ENCODE measurements around the gene SNX11.
"Not testable (repeated sequence)": the region's sequence is repeated elsewhere in the genome, so short reads cannot be mapped to it uniquely, and the experiment has no call there.

SNX11 gene, protein sequence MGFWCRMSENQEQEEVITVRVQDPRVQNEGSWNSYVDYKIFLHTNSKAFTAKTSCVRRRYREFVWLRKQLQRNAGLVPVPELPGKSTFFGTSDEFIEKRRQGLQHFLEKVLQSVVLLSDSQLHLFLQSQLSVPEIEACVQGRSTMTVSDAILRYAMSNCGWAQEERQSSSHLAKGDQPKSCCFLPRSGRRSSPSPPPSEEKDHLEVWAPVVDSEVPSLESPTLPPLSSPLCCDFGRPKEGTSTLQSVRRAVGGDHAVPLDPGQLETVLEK

DNA sequence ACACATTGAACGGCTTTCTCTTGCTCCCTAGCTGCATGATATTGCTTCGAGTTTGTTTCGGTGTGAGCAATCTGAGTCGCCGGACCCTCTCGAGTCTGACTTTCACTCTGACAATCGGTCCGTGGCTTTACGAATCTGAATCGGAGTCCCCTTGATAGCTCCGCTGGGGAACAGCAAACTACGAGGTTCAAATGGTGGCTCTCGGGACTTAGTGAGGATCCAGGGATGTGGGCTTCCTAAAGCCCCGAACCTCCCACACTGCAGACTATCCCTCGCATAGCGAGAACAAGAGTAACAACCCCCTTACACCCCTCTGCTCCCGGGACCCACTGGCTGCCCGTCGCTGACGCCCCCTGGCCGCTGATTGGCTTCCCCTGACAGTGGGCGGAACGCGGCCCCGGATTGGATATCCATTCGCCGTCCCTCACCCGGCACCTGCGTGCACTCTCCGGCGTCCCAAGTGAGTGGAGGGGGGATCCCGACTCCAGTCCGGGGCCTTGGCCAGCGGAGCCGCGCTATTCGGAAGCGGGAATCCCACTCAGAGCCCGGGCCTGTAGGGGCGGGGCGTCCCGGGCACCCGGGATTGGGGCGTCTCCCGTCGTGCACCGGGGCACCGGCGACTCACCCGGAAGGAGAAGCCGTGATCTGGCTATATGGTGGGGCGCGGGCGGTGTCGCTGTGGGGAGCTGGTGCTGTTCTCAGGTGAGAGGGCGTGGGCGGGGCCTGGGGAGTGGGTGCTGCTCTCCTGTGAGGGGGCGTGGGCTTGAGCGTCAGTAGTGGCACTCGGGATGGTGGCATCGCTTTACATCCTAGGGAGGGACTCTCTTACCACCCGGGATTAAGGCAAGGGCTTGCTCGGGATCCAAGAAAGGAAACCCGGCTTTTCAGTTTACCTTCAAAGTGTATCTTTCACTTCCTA lies at the start of gene SNX11:
SNX11 (plus strand) TSS at position 630 of the 919 bp plus-strand sequence. CDS start 4,278 bp downstream, outside the sequence.
- DNase-seq, result peak; percentile 67 to 99 (median 93)

DNA sequence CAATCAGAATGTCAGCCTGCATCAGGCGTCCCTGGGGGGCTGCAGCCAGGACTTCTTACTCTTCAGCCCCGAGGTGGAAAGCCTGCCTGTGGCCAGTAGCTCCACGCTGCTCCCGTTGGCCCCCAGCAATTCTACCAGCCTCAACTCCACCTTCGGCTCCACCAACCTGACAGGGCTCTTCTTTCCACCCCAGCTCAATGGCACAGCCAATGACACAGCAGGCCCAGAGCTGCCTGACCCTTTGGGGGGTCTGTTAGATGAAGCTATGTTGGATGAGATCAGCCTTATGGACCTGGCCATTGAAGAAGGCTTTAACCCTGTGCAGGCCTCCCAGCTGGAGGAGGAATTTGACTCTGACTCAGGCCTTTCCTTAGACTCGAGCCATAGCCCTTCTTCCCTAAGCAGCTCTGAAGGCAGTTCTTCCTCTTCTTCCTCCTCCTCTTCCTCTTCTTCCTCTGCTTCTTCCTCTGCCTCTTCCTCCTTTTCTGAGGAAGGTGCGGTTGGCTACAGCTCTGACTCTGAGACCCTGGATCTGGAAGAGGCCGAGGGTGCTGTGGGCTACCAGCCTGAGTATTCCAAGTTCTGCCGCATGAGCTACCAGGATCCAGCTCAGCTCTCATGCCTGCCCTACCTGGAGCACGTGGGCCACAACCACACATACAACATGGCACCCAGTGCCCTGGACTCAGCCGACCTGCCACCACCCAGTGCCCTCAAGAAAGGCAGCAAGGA lies 49.0 kb upstream of the SNX11 start:
- DNase-seq, result no peak

DNA sequence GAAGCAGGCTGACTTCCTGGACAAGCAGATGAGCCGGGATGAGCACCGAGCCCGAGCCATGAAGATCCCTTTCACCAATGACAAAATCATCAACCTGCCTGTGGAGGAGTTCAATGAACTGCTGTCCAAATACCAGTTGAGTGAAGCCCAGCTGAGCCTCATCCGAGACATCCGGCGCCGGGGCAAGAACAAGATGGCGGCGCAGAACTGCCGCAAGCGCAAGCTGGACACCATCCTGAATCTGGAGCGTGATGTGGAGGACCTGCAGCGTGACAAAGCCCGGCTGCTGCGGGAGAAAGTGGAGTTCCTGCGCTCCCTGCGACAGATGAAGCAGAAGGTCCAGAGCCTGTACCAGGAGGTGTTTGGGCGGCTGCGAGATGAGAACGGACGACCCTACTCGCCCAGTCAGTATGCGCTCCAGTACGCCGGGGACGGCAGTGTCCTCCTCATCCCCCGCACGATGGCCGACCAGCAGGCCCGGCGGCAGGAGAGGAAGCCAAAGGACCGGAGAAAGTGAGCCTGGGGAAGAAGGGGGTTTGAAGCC lies 48.4 kb upstream of the SNX11 start:
- DNase-seq, result no peak

DNA sequence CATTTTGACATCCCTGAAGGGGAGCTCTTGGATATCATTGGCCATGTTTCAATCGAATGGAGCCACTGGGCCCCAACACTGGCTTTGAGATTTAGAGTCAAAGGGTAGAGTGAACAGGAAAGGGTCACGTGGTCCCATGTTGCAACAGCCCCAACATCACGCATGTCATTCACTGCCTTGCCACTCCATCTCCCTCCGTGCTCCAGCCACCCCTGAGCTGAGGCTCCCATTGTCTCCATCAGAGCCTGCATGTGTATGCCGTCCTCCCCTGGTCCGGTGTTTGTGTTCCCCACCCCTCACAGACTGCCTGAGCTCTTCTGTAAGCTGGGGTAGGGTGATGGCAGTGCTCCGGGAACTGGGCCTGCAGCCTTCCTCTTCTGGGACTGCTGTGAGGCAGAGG lies 47.3 kb upstream of the SNX11 start:
- DNase-seq, result no peak

DNA sequence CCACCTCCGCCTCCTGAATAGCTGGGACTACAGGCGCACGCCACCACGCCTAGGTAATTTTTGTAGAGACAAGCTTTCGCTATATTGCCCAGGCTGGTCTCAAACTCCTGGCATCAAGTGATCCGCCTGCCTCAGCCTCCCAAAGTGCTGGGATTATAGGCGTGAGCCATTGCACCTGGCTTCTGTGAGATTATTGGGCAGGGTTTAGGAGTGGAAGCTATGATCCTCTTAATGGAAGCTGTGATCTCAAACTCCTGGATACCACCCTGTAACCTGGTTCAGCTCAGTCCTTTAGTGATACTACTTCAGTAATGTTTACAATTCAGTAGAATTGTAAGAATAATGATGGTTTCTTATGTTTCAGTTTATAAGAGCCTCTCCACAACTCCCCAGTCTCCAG lies 45.3 kb upstream of the SNX11 start:
- DNase-seq, result no peak

DNA sequence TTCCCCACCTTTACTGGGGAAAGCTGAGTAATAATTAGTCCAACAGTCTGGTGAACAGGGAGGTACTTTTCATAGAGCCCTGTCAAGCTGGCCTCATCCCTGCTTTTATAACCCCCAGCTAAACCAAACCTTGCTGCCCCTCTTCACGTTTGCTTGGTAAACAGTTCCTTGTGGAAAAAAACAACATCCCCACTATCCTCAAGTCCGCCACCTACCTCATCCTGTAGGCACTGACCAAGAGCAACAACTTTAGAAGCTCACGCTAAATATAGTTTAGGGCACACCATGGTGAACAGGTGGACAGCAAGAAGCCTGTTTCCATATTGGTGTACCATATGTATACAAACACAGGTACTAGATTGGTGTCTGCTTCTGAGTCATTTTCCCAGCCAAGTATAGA lies 42.9 kb upstream of the SNX11 start:
- no peak for DNase-seq

DNA sequence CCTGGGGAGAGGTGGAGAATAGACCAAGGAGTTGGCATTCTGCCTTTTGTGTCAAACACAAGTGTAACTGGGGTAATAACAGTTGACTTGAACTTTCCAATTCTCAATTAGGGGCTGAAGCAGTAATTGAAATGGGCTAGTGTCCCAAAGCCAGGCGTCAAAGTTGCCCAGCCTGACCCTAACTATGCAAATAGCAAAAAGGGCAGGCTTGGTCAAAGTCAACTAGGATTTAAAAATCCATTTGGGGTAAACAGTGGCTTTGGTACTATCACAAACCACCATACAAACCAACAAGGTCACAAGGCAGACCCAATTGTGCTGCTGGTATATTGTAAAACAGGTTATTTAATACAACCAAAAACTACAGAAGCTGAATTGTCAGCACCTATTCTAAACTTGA lies 41.4 kb upstream of the SNX11 start:
- DNase-seq, result no peak

DNA sequence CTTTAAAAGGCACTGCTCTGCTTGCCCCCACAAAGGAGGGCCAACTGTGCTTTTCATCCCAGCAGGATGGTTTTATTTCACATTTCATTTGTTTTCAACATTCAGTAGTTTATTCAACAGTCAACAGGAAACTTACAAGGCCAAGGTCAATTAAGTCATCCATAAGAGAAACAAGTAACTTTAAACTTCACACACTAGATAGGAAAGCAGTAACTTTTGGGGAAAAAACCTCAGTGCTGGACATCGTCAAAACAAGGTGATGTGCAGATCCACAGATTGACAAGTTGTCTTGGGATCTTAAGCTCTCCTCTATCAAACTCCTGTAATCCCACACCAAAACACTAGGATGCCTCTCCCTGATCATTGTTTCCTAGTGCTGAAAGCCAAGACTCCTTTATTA lies 40.9 kb upstream of the SNX11 start:
- no peak for DNase-seq

DNA sequence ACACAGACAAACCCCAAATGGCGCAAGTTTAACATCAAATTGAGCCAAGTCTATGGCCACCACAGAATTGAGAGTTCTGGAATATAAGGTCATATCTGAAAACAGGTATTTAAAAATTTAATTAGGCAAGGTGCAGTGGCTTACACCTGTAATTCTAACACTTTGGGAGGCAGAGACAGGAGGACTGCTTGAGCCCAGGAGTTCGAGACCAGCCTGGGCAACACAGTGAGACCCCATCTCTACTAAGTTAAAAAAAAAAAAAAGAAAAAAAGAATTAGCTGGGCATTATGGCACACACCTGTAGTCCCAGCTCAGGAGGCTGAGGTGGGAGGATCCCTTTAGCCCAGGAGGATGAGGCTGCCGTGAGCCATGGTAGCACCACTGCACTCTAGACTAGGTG lies 40.3 kb upstream of the SNX11 start:
- no peak for DNase-seq

DNA sequence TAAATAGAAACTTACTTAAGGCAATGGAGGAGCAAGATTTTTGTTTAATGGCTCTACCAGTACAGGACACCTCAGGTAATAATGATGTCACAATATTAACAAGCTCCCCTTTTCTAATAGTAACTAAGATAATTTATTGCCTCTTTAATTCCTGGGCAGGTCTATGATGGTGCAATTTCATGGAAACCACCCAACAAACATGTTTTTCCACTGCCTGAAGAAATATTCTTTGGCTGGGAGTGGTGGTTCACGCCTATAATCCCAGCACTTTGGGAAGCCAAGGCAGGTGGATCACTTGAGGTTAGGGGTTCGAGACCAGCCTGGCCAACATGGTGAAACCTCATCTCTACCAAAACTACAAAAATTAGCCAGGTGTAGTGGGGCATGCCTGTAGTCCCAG lies 39.8 kb upstream of the SNX11 start:
- DNase-seq, result not testable (repeated sequence)

DNA sequence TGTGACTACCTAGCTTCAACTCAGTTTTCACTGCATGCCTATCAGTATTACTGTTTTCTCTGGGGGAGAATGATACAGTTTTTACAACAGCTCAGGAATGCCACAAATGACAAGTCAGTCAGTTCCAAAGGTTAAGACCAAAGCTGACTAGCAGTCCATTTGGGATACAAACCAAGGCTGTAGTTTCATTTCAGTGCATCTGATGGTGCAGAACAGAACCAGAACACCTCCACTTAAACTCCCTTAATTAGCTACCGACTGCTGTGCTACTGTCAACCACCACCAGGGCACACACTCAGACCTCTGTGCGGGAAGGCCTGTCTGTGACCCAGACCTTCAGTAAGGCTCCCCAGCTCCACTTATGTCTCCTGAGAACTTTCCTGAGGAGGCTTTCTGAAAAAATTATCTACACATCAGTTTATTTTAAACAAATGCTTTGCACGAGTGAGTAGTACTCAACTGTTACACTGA lies 39.0 kb upstream of the SNX11 start:
- DNase-seq, result no peak

DNA sequence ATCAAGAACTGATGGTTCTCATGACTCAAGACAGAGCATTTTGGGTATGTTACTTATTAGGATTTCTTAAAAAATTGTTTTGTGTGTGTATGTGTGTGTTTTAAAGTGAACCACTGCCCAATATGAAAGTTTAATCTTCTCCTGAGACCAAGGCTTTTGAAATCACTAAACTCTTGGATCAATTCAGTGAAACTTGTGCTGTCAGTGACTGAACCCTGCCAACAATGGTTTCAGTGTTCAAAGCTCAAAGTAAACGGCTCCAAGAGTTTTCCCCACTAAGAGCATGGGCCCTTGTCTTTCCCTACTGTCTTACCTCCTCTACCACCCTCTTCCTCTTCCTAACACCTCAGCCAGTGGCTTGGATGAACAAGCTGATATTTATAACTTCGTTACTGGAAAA lies 37.4 kb upstream of the SNX11 start:
- no peak for DNase-seq

DNA sequence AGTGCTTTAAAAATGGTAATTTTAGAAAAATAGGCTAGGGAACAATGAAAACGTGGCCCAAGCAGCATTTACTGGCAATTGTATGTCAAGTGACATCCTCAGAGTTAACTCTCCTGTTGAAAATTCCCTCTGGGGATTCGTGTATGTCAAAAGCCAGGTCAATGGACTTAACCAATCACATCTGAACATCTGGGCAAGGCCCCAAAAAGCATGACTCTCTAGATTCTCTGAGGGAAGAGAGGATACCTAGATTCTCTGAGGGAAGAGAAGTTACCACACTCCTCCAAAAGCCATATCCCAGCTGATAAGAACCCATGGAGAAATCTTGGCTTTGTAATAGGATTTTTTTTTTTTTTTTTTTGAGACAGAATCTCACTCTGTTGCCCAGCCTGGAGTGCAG lies 35.9 kb upstream of the SNX11 start:
- DNase-seq, result no peak

DNA sequence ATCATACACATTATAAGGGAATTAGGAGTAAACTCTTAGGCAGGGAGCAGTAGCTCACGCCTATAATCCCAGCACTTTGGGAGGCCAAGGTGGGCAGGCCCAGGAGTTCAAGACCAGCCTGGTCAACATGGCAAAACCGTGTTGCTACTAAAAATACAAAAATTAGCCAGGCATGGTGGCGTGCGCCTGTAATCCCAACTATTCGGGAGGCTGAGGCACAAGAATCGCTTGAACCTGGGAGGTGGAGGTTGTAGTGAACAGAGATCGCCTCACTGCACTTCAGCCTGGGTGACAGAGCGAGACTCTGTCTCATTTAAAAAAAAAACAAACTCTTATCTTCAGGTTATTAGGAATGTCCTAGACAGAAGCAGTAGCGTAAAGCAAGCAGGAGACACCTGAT lies 34.8 kb upstream of the SNX11 start:
- DNase-seq, result not testable (repeated sequence)

DNA sequence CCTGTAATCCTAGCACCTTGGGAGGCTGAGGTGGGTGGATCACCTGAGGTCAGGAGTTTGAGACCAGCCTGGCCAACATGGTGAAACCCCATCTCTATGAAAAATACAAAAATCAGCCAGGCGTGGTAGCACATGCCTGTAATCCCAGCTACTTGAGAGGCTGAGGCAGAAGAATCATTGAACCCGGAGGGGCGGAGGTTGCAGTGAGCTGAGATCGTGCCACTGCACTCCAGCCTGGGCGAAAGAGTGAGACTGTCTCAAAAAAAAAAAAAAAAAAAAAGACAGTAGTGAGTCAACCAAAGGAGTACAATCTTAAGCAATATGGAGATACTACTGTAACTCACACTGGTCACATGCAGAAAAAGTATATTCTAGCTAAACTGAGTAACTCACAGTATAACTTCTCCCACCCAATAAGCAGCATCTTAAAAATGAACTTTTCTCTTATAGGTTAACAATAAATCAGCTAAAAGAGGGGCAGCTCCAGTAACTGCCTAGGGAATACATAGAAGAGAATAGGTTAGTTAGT lies 33.9 kb upstream of the SNX11 start:
- not testable (repeated sequence) for DNase-seq

DNA sequence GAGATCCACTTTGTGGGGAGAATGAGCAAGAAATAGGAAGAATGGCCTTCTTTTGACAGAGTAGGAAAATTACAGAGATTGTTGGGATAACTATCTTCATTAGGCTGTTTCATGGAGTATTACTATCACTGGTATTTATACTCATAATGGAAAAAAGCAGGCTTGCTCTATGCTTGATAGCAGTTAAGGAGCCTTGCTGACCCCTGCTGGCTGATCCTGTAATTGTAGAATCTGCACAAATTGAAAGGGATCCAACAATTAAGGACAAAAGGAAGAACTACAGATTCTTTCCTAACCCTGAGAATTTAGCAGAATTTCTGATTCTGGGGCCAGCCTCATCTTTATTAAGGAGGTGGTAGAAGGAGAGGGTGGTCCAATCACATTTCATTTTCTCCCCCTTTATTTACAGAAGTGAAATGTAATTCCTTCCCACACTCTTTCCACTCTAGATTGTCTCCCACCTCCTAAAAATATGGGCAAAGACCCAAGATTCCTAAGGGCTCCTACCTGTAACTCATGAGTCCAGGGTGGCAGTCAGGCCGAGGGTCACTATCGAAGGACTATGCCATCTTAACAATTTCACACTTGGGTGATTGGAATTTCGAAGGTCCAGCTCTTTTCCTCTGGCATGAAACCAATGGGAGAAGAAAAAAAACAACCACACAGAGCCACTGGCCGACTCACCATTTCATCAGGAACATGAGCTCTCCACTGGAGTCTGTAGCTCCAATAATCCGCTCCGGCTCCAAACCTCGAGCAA lies 33.1 kb upstream of the SNX11 start:
- peak in 42 of 56 donors; percentile 5 to 90 (median 40) for DNase-seq

DNA sequence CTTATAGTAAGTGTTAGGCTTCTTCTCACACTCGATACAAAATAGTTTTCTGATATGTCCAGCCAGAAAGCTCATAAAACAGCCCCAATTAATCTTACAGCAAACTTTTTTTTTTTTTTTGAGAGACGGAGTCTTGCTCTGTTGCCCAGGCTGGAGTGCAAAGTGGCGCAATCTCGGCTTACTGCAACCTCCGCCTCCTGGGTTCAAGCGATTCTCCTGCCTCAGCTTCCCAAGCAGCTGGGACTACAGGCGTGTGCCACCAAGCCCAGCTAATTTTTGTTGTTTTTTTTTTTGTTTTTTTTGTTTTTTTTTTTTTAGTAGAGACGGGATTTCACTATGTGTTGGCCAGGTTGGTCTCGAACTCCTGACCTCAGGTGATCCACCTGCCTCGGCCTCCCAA lies 30.4 kb upstream of the SNX11 start:
- DNase-seq, result not testable (repeated sequence)

DNA sequence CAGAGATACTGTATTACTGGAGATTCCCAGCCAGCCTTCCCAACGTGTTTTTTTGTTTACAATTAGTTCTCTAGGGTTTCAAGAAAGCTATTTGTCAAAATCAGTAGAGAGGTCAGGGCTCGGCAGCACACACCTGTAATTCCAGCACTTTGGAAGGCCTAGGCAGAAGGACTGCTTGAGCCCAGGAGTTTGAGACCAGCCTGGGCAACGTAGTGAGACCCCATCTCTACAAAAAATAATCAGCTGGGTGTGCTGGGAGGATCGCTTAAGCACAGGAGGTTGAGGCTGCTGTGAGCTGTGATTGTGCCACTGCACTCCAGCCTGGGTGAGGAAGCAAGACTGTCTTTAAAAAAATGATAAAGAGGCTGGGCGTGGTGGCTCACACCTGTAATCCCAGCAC lies 25.7 kb upstream of the SNX11 start:
- no peak for DNase-seq

DNA sequence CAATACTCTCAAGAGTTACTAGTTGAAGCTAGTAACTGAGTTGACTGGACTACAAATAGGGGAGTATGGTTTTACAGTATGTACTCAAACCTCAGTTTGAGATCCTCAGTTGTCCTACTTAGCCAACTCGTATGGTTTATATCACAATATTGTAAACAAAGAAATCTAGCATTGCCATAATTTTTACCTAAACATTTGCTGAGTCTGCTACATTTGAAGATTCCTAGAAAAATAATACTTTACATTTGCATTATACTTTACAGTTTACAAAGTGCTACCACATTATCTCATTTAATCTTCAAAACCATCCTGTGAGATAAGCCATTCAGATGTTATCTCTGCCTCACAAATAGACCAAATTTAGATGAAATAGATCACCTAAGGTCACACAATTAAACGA lies 22.6 kb upstream of the SNX11 start:
- no peak for DNase-seq

DNA sequence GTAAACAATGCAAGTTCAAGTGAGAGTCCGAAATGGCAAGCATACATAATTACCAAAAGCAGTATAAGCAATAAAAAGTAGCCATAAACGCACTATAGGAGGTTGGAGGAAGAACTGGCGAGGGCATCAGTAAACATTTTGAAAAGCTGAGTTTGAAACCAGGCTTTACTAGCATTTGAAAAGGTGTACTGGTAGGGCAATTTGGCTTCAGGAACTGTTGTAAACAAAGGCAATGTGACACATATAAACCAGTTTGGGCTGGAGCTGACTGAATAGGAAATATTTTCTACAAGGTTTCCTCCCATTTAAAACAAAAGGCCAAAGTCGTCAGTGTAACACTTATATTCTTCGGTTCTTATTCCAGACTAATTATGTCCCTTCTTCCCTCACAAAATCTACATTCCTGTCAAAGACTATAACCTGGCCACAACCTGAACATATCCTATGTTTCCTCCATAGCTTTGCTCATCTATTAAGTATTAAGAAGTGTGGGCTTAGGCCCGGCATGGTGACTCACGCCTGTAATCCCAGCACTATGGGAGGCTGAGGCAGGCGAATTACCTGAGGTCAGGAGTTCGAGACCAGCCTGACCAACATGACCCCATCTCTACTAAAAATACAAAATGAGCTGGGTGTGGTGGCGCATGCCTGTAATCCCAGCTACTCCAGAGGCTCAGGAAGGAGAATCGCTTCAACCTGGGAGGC lies 14.1 kb upstream of the SNX11 start:
- no peak for DNase-seq

All from nucleus accumbens (tissue), 56 donors.